IgD-negative memory B cell (primary cell): Measurements from ENCODE around the gene RPUSD3. TPM values are rescaled to one million over a fixed set of nuclear protein-coding genes. Genes with fewer than 3 reads are reported as not detected.
"Not testable (repeated sequence)": the region's sequence is repeated elsewhere in the genome, so short reads cannot be mapped to it uniquely, and the experiment has no call there.

ENCODE experiments used
- H3K27ac Mint-ChIP-seq, 3 donors: one replicate each; pipeline ENCODE4 v1.8.0; 2020 to 2022; ENCODE audit warnings: mild to moderate bottlenecking in 3 of 3, mixed read lengths in 3 of 3, moderate library complexity in 1 of 3
- H3K27me3 Mint-ChIP-seq: one replicate; pipeline ENCODE4 v1.8.0; 2021; ENCODE audit warnings: mixed read lengths
- H3K36me3 Mint-ChIP-seq: one replicate; pipeline ENCODE4 v1.8.0; 2020; ENCODE audit warnings: mild to moderate bottlenecking, mixed read lengths
- H3K4me1 Mint-ChIP-seq, 3 donors: one replicate each; pipeline ENCODE4 v1.8.0; 2020 to 2022; ENCODE audit warnings: mixed read lengths in 3 of 3, mild to moderate bottlenecking in 1 of 3
- H3K4me3 Mint-ChIP-seq, 4 donors: one replicate each; pipeline ENCODE4 v1.8.0; 2020 to 2022; ENCODE audit warnings: mild to moderate bottlenecking in 4 of 4, mixed read lengths in 4 of 4, moderate library complexity in 3 of 4
- H3K9me3 Mint-ChIP-seq, 3 donors: one replicate each; pipeline ENCODE4 v1.8.0; 2020 to 2021; ENCODE audit warnings: mixed read lengths in 3 of 3, mild to moderate bottlenecking in 1 of 3
- polyA plus RNA-seq: library from polyadenylated mRNA; unstranded; fragments of 300-500 nt; fragmentation: Illumina TruSeq; gene quantifications from one replicate; pipeline ENCODE4 v1.2.3, GENCODE V29; 2021

Gene RPUSD3
- polyA plus RNA-seq, 1 donor from 2014 or later: 57.9 TPM

DNA sequence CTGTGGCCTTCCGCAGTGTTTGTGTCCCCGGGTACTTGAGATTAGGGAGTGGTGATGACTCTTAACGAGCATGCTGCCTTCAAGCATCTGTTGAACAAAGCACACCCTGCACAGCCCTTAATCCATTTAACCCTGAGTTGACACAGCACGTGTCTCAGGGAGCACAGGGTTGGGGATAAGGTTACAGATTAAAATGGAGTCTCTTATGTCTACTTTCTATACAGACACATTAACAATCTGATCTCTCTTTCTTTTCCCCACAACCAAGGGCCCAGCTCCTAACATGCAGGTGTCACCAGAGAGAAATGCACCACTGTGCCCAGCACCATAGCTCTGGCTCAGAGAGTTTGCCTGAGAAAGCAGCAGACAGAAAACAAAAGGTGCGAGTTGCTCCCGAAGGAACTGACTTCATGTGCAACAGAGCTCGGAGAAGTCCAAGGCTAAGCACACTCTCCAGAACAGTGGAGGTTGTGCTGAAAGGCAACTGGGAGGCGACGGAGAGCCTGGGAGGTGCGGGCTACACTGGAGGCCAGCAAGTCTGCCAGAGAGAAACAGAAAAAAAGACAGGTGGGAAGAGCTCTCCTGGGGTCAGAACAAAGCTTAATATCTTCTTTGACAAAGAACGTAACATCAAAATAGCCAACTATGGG lies 10.6 kb upstream of the RPUSD3 start:
- not testable (repeated sequence) for H3K4me3 Mint-ChIP-seq, H3K36me3 Mint-ChIP-seq, H3K9me3 Mint-ChIP-seq, H3K4me1 Mint-ChIP-seq, H3K27me3 Mint-ChIP-seq, H3K27ac Mint-ChIP-seq

DNA sequence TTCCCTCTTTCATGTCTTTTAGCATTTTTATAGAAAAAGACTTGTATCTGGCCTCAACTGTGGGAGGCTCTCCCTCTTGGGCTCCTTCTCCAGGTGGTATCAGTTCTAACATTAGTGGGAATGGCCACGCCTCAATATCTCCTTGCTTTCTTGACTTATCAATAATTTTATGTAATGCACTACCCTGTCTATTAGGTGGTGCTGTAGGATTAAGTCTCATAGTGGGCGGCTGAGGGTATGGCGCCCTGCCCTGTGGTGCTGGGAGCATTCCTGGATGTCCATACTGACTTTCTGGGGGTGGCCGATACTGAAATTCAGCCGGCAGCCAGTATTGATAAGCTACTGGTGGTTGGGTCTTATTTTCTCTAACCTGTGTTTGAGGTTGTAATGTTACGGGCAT lies 8.7 kb upstream of the RPUSD3 start:
- Mint-ChIP-seq H3K27ac (no peak overlapping the region), H3K9me3 (no peaks in the 10 kb centered on the region), H3K27me3 (peaks cover 8% of the 10 kb centered on the region), H3K4me3 (no peak overlapping the region), H3K4me1 (no peaks in the 10 kb centered on the region), H3K36me3 (peaks cover 4% of the 10 kb centered on the region)

DNA sequence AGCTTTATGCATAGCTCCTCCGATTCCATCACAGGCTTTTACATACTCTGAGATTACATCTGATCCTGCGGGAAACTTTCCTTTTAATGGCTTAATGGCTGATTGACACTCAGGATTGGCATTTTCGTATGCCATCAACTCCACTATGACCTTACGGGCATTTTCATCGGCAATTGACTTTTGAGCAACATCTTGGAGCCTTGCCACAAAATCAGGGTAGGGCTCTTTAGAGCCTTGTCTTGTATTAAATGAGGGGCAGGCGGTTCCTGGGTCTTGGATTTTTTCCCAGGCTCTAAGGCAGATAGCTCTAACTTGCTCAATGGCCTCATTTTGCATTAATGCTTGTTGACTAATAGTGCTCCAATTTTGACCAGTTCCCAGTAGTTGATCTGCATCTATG lies 8.1 kb upstream of the RPUSD3 start:
- peak overlapping the region in 1 of 3 donors; percentile 46 for H3K27ac Mint-ChIP-seq
- H3K27me3 Mint-ChIP-seq, H3K4me3 Mint-ChIP-seq, H3K4me1 Mint-ChIP-seq, H3K9me3 Mint-ChIP-seq, H3K36me3 Mint-ChIP-seq: not testable (repeated sequence)

DNA sequence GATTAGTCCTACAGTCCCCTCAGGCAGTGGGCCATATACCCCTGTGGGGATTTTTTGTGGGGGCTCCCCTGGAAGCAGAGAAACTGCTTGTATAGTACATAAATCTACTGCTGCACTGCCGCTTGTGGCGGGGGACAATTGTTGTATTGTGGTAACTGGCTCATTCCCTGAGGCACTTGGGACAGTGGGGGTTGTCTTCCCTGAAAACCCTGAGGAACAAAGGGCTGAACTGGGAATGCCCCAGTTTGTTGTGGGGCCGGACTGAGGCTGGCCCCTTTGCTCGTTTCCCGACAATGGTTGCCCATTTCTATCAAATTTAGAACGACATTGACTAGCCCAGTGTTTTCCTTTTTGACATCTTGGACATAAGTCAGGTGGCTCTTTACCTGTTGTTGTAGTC lies 7.6 kb upstream of the RPUSD3 start:
- H3K27me3 Mint-ChIP-seq, H3K36me3 Mint-ChIP-seq, H3K4me3 Mint-ChIP-seq, H3K4me1 Mint-ChIP-seq, H3K9me3 Mint-ChIP-seq, H3K27ac Mint-ChIP-seq: not testable (repeated sequence)

DNA sequence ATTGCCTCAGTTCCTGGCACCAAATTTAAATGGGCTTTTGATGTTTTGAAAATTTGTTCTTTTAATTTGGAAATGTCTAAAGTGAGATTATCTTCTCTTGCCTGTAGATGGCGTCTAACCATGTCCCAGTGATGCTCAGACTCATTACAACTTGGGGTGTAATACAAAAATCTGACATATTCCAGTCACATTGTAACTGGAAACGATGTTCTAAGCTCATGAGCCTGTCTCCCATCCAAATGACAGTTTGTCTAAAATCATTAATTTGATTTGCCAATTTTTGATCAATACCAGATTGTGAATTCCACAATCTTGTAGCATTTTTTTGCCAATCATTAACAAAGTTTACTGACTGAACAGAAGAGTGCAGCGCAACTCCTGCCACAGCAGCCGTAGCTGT lies 5.1 kb upstream of the RPUSD3 start:
- H3K9me3 Mint-ChIP-seq: not testable (repeated sequence)

DNA sequence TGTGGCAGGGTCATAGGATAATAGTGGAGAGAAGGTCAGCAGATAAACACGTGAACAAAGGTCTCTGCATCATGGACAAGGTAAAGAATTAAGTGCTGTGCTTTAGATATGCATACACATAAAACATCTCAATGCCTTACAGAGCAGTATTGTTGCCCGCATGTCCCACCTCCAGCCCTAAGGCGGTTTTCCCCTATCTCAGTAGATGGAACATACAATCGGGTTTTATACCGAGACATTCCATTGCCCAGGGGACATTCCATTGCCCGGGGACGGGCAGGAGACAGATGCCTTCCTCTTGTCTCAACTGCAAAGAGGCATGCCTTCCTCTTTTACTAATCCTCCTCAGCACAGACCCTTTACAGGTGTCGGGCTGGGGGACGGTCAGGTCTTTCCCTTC lies 4.1 kb upstream of the RPUSD3 start:
- H3K4me3 Mint-ChIP-seq, H3K36me3 Mint-ChIP-seq, H3K27ac Mint-ChIP-seq, H3K9me3 Mint-ChIP-seq, H3K27me3 Mint-ChIP-seq, H3K4me1 Mint-ChIP-seq: not testable (repeated sequence)

More for the DNA sequence above, 5.1 kb upstream of the RPUSD3 start:
- not testable (repeated sequence) for H3K36me3 Mint-ChIP-seq, H3K27me3 Mint-ChIP-seq, H3K4me1 Mint-ChIP-seq
- Mint-ChIP-seq H3K27ac (peak overlapping the region in 1 of 3 donors; percentile 33), H3K4me3 (peak overlapping the region in 1 of 4 donors; percentile 81)

DNA sequence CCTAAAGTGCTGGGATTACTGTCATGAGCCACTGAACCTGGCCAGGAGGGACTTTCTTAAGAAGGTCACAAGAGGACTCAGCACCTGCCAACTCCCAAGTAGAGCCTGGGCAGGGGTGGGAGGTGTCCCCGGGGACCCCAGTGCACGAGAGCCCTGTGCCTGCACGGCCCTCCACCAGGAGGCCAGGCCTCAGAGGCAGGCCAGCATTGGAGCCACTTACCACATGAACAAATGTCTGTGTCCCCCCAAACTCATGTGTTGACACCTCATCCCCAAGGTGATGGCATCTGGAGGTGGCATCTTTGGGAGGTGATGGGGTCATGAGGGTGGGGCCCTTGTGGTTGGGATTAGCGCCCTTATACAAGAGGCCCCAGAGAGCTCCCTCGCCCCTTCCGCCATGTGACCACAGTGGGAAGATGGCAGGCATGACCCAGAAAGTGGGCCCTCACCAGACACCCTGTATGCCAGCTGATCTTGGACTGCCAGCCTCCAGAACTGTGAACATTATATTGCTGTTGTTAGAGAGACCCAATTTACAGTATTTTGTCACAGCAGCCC lies 3.2 kb upstream of the RPUSD3 start:
- Mint-ChIP-seq H3K4me1 (peaks cover 6 to 13% (median 8%) of the 10 kb centered on the region in 3 donors), H3K27ac (no peak overlapping the region)

DNA sequence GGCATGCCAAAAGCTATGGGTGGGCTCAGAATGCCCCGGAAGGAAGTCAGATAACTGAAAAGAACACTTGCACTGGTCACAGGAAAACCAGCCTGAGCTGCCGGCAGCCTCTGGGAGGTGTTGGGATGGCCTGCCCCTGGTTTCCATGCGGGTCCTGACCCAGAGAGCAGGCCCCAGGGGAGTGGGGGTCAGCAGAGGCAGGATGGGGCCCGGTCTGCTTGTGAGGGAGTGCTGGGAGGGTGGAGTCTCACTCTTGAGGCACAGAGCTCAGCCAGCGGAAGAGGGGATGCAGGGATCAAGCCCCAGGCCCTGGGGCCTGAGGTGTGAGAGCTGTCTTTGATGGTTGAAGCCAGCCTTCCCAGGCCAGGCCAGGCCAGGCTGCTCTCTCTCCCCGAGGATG lies 2.4 kb upstream of the RPUSD3 start:
- Mint-ChIP-seq H3K4me1 (peaks cover 6 to 13% (median 9%) of the 10 kb centered on the region in 3 donors), H3K4me3 (no peak overlapping the region), H3K36me3 (no peaks in the 10 kb centered on the region), H3K9me3 (no peaks in the 10 kb centered on the region), H3K27ac (peak overlapping the region in 1 of 3 donors; percentile 35), H3K27me3 (peaks cover 2% of the 10 kb centered on the region)

More for the DNA sequence above, 3.2 kb upstream of the RPUSD3 start:
- Mint-ChIP-seq H3K4me3 (peak overlapping the region in 1 of 4 donors; percentile 8), H3K36me3 (no peaks in the 10 kb centered on the region), H3K27me3 (peaks cover 5% of the 10 kb centered on the region), H3K9me3 (no peaks in the 10 kb centered on the region)

DNA sequence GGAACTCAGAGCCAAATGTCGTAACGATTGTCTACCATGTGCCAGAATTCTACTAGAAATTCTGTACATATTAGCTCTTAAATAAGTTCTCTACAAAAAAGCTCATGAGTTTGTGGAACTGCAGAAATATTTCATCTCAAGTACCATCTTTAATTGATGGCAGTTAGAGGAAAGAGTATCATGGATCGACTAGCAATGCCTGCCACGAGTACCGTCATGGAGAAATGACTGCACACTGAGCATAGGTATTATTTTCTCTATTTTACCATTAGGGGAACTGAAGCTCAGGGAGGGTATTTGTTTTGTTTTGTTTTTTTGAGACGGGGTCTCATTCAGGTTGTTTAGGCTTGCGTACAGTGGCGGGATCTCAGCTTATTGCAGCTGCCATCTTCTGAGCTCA lies 2.8 kb downstream of the RPUSD3 start:
- Mint-ChIP-seq H3K36me3 (no peaks in the 10 kb centered on the region), H3K27ac (no peak overlapping the region), H3K4me3 (peak overlapping the region in 2 of 4 donors; percentile 32 to 99), H3K4me1 (peaks cover 6 to 13% (median 9%) of the 10 kb centered on the region in 3 donors), H3K27me3 (no peaks in the 10 kb centered on the region), H3K9me3 (no peaks in the 10 kb centered on the region)

DNA sequence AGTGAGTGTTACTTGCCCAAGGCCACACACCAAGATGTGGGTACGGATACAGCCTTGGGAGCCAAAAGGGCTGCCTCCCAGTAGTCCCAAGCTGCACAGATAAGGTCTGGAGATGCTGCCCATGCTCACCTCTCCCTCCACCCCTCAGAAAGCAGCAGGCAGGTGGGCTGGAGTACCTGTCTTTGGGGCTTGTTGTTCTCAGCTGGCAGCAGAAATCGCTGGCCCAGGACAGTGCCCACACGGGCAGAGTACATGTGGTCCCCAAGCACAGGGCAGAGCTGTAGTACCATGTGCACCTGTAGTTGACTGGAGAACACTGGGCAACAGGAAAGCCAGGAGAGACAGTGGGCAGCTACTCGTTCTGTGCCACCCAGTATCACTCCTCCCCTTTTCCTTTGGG lies 5.0 kb downstream of the RPUSD3 start:
- Mint-ChIP-seq H3K4me1 (peaks cover 5 to 8% (median 7%) of the 10 kb centered on the region in 3 donors), H3K36me3 (no peaks in the 10 kb centered on the region), H3K27ac (no peak overlapping the region), H3K27me3 (no peaks in the 10 kb centered on the region), H3K4me3 (peak overlapping the region in 1 of 4 donors; percentile 63), H3K9me3 (no peaks in the 10 kb centered on the region)

DNA sequence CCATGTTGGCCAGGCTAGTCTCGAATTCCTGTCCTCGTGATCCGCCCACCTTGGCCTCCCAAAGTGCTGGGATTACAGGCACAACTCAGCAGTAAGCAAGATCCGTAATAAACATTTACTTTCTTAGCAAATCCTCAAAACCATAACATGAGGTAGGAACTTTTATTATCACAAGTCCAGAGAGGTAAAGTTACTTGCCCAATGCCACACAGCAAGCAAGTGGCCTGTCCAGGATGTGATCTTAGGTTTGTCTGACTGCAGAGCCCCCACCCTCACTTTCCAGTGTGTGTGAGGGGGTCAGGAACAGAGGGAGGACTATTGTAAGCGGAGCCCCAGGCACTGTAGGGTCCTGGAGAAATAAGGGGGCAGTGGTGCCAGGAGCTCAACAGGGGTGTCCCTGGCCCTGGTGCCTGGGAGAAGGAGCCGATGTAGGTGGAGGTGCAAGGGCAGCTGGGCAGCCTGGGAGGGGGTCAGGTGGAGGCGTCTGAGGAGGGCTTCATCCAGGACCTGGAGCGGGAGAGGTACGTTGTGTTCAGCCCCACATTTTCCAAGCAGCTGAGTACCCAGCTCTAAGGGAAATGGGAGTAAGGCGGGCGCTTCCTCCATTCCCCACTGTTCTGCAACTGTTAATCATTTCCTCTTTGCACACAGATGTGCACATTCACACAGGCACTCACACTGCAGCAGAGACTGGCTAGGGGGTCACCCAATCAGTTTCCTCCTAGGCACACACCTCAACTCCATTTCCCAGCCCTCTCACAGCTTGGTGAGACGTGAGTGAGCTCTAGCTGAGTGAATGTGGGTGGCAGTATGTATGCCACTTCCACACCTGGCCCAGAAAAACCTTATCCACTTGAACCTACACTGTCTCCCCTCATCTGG lies 5.9 kb downstream of the RPUSD3 start:
- H3K36me3 Mint-ChIP-seq: no peaks in the 10 kb centered on the region
- H3K27me3 Mint-ChIP-seq: no peaks in the 10 kb centered on the region
- H3K4me3 Mint-ChIP-seq: peak overlapping the region in 1 of 4 donors; percentile 63
- H3K9me3 Mint-ChIP-seq: no peaks in the 10 kb centered on the region
- H3K4me1 Mint-ChIP-seq: peaks cover 5 to 7% (median 5%) of the 10 kb centered on the region in 3 donors
- H3K27ac Mint-ChIP-seq: no peak overlapping the region

DNA sequence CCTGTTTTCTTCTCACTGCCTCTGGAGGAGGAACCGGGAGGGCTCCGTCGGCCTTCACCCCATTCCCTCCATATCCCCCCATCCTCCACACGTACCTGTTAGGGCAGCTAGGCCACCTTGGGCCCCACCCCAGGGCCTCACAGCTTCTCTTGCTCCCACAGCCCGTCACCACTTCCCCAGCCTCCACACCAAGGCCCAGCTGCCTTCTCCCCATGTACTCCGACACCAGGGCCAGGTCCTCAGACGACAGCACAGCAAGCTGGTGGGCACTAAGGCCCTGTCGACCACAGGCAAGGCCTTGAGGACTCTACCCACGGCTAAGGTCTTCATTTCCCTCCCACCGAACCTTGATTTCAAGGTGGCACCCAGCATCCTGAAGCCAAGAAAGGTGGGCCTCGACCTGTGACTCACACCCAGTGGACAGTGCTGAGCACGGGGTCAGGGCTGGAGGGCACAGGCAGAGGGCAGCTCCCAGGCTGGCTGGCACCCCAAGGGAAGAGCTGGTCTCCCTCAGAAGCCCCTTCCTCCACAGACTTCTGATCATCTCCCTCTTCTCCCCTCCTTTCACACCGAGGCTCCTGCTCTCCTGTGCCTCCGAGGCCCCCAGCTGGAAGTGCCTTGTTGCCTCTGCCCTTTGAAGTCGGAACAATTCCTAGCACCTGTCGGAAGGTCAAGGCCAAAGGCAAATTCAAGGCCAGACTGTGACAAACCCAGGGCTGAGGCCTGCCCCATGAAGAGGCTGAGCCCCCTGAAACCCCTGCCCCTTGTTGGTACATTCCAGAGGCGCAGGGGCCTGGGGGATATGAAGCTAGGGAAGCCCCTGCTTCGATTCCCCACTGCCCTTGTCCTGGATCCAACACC lies 9.1 kb downstream of the RPUSD3 start:
- Mint-ChIP-seq H3K4me3 (no peak overlapping the region), H3K9me3 (no peaks in the 10 kb centered on the region), H3K27ac (no peak overlapping the region), H3K36me3 (no peaks in the 10 kb centered on the region), H3K27me3 (no peaks in the 10 kb centered on the region), H3K4me1 (peaks cover 0 to 3% (median 2%) of the 10 kb centered on the region in 3 donors)

DNA sequence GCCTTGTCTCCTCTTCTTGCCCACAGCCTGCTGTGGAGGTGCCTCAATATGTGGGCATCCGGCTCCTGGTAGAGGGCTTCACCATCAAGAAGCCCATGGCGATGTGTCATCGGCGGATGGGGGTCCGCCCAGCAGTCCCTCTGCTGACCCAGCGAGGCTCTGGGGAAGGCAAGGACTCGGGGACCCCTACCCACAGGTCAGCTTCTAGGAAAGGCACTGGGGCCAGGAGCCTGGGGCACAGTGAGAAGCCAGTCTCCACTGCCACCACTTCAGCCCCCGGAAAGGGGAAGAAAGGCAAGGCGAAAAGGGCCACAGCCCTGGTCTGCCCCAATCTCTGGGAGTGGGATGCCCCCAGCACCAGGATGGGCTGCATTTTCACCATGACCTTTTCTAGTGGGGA lies 10.7 kb downstream of the RPUSD3 start:
- no peaks in the 10 kb centered on the region for H3K9me3 Mint-ChIP-seq
- peaks cover 0 to 3% (median 2%) of the 10 kb centered on the region in 3 donors for H3K4me1 Mint-ChIP-seq
- H3K4me3 Mint-ChIP-seq: no peak overlapping the region
- H3K36me3 Mint-ChIP-seq: no peaks in the 10 kb centered on the region
- H3K27me3 Mint-ChIP-seq: no peaks in the 10 kb centered on the region
- H3K27ac Mint-ChIP-seq: no peak overlapping the region

DNA sequence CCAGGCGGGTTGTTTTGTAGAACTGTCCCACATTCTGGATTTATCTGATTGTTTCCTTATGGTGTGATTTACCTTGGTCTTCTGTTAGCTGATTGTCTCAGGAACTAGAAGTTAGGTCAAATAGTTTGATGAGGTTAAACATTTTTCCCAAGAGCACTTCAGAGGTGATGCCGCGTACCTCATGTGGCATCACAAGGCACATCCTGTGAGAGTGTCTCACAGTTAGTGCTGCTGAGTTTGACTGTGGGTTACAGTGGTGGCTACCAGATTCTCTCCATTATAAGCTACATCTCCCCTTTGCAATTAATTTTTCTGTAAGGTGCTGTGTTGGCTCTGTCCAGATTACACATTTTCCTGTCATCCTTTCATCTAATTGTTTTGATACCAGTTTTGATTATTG lies 12.6 kb downstream of the RPUSD3 start:
- no peaks in the 10 kb centered on the region for H3K27me3 Mint-ChIP-seq
- no peak overlapping the region for H3K4me3 Mint-ChIP-seq
- H3K36me3 Mint-ChIP-seq: no peaks in the 10 kb centered on the region
- no peaks in the 10 kb centered on the region for H3K9me3 Mint-ChIP-seq
- H3K4me1 Mint-ChIP-seq: peaks cover 0 to 3% (median 2%) of the 10 kb centered on the region in 3 donors
- H3K27ac Mint-ChIP-seq: peak overlapping the region in 1 of 3 donors; percentile 62
